Brain pericyte (primary cell): ENCODE data around the gene KCNQ1.

Experiments
- DNase-seq: peaks from one replicate; pipeline ENCODE4 v3.0.0-alpha.2; 2012; ENCODE audit warnings: low read depth, low spot score

KCNQ1 gene

GRCh38 chr11:2685051-2685450 lies 240.2 kb downstream of the KCNQ1 start:
- DNase-seq = no peak

DNA sequence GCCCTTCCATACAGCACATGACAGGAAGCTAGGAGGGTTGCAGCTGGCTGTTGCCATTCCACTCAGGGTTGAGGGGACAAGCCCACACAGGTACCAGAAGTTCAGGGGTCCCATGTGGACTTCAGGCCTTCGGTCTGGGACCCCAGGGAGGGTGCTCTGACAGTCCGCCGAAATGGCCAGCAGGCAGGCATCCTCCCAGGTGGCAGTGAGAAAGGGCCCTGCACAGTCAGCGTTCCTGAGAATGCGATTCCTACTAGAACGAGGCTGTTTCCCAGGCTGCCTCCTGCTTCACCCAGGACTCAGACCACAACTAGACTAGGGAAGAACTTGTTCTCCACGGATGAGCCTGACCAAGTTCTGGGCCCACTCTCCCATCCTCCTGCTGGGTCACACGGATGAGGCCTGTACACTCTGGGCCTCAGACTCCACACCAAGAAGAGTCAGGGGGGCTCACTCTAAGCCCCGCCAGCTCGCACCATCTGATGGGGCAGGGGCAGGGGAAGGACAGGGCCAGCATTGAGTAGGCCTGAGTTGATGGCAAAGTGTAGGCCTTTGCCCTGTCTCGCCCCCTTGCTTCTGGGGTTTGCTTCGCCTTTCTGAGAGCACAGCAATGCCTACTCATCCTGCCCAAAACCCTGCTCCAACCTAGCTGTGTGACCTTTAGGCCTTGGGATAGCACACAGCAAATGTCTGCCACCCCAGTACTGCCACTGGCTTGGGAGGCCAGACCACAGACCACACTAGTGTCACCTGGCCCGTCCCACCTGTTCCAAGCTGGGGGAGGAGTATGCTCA lies 241.0 kb downstream of the KCNQ1 start:
- DNase-seq = no peak

GRCh38 chr11:2686360-2687222 lies 241.8 kb downstream of the KCNQ1 start:
- no peak for DNase-seq

DNA sequence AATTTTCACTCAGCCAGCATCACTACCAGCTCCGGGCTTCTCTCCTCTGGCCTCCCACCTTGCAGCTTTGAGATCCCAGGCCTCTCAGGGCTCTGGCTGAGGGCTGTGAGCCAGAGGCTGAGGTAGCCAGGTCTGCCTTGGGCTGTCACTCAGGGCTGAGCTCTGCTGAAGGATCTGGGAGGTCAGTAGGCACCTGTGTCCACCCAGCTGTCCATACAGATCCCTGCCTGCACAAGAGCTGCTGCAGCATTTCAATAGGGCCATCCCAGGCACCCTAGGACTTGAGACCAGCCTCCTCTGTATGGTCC lies 242.4 kb downstream of the KCNQ1 start:
- DNase-seq = no peak

DNA sequence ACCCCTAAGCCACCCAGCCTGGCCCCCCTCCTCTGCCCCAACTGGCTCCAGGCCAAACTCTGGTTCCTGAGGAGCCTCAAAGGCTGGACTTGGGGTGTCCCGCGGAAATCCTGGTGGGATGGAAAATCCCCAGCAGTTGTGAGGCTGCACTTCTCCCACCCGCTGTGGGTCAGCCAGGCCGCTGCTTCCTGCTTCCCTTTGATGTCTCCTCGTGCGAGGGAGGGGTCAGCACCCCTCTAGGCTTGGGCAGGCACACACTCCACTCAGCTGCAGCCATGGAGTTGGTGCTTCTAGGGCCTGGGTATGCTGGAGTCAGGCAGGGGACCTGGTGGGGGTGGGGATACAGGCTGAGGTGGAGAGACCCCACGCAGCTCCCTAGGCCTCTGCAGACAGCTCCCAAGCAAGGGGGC lies 243.0 kb downstream of the KCNQ1 start:
- no peak for DNase-seq

DNA sequence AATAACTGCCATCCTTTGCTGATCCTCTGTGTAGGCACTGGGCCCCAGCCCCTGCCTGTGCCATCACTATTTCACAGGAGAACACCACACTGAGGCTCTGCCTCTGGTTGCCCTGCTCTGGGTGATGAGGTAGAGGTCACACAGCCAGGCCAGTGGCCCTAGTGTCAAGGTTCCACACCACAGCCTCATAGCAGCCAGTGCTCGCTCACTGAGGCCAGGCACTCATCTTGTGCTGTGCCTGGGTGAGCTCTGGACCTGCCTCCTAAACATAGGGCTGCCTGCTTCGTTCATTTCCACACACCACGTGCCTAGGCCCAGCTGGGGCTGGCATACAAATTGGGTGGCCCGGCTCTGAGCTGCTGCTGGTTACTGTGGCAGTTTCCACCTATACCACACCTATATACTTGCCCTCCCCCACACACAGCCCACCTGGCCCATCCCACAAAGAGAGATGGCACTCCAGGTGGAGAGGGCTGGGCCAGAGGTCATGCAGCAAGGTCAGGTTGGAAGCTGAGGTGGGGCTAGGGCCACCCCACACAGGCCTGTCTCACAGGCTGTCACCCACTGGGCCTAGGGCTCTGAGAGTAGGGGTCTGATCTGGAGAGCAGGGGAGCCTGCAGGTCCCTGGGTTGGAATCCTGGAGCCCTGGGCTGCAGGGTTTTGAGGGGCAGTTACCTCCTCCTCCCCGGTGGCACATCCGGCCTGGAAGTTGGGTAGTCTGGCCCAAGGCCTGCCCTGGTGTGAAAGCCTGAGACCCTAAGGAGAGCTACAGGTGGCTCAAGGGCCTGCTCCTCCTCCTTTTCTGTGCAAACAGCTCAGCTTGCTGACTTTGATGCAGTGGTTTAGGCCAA lies 243.8 kb downstream of the KCNQ1 start:
- no peak for DNase-seq

DNA sequence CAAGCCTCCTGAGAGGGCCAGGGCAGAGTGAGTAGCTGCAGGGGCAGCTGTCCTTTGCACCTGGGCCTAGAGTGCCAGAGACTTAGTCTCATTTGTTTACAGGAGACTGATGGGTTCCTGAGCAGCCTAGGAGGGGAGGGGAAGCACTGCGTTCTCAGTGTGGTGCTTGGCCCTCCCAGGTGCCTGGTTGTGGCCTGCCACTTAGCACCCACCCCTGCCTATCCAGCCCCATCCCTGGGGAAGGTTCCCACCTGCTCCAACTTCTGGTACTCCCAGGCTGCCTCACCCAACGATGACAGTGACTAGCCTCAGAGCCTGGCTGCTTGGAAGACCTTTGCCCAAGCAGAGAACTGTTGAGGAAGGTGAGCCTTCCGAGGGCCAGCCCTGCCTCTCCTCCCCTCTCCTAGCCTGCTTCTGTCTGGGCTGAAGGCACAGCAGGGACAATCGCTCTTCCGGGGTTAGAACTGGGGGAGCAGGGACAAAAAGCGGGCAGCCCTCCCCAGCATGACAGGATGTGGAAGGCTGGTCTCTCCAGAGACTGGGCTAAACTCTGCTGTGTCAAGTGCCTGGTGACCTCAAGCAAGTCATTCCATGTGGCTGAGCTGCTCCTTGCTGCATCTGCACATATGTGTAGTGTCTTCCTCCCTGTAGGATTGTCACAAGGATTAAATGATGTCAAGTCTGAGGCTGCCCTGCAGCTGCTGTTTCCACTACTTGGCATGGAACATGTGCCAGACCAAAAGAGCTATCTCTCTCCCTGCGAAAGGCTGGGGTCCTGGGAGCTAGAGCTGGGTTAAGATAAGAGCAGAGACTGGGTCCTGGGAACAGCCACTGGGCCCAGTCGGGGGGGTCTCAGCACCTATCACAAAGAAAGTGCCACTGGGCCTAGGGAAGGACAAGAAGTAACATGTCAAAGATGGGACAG lies 245.1 kb downstream of the KCNQ1 start:
- DNase-seq = no peak

- no peak for DNase-seq
Measured at GRCh38 chr11:2690596-2691354, 246.0 kb downstream of the KCNQ1 start.

DNA sequence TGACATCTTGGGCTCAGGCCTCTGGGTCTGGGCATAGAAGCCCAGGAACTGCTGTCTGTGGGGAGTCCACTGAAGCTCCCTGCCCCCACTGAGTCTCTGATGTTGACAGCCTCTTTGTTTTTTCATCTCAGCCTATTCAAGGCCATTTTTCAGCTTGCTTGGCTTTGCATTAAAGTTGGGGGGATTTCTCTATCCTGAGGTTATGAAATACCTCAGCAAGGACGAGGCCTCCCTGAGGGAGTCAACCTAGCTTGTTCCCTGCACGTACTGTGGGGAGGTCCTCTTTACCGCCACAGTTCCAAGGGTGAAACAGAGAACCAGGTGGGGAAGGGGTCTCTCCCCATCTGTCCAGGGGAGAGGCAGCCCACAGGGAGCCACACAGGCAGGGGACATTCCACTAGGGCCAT lies 246.6 kb downstream of the KCNQ1 start:
- no peak for DNase-seq

- DNase-seq = no peak
Measured at GRCh38 chr11:2691991-2692875, 247.4 kb downstream of the KCNQ1 start.

GRCh38 chr11:2693271-2694261 lies 248.8 kb downstream of the KCNQ1 start:
- no peak for DNase-seq

DNA sequence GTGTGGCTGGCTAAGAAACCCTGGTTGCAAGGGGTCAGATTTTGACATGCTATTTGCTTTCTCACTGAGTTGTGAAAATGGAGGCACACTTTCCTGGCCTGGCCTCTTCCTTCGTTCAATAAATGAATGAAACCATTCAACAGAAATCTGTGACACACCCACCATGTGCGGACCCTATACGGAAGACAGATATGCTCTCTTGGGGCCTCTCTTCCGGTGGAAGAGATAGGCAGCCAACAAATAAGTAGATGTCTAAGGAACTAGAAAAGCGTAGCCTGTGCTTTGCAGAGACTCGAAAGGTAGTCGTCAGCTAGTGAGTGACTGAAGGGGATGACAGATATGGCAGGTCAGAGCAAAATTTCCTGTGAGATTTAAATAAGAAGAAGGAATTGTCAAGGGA lies 249.7 kb downstream of the KCNQ1 start:
- DNase-seq = no peak

DNA sequence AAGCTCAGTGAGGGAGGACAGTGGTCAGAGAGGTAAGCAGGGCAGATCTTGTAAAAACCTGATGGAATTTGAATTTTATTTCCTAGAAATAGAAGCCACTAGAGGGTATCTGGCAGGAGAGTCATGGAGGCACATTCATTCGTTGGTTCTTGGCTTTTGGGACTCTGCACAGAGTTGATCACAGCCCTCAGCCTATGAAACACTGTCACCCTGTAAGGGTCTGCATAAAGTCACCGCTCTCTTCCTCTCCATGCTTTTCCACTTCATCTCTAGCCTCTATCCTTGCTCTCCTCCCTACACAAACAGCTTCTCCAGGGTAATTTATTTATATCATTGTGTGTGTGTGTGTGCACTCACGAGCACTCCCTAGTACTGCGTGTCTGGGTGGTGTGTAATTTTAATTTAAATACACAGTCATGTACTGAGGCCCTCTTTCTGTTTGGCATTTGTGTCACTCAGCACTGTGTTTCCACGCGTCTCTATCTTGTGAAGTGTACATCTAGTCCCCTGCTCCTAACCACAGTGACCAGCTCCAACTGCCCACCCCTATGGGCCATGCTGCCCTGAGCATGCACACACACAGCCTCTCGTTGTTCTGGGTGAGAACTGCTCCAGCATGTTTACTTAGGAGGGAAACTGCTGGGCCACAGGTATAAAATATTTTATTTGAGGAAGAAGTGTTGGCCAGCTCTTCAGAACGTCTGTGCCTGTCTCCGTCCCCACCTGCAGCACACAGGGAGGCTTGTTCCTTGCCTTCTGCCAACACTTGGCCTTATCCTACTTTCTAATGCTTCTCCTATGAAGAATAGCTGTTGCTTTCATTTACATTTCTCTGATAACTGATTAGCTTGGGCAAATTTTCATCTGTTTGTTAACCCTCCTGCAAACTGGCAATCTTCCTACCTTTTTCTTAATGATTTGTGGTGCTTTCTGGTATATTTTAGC lies 250.5 kb downstream of the KCNQ1 start:
- DNase-seq = no peak

DNA sequence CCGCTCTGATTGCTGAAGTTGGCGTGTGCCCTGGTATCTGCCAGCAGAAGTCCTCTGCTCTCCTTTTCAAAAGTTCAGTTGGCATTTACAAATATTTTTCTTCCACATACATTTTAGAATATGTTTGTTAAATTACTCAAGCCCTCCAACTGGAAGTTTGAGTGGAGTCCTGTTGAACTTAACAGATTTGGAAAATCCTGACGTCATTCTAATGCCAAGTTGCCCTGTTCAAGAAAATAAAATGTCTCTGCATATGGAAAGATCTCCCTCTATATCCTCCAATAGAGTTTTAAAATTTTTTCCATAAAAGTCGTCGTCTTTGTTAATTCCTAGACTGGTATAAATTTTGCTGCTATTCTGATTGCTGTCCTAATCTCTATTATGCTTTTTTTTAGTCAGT lies 251.6 kb downstream of the KCNQ1 start:
- no peak for DNase-seq

GRCh38 chr11:2697866-2698265 lies 253.1 kb downstream of the KCNQ1 start:
- DNase-seq = no peak

DNA sequence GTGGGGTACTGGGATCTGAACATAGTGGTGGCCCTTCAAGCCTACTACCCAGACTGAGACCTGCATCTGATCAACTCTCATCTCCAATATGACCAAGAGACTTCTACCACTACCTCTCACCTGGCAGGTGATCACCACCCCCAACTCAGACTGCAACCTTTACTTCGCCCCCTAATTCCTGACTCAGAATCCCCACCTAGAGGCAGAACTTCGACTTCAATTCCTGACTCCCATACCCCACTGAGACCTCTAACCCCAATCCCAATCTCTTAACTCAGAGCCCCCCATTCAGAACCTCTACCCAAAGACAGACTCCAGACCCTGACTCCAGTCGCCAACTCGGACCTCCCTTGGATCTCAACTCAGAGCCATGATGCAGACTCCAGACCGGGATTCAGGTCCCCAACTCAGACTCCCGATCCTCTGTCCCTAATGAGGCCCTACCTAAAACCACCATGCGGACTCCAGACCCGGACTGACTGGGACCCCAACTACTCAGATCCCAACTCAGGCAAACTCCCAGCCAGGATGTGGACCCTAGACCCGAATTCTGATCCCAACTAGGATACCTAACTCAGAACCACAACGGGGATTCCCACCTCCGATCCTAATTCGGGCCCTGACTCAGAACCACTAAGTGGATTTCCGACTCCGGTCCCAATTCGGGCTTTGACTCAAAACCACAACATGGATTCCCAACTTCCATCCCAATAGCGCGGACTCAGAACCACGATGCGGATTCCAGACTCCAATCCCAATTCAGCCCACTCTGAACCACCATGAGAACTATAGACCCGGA lies 253.8 kb downstream of the KCNQ1 start:
- no peak for DNase-seq
